Measurements from ENCODE around the gene IRGQ.

Gene IRGQ

GRCh38 chr19:43638214-43638994 is 42.5 kb upstream of the IRGQ start:
- no peak for TF ChIP-seq CREB1 (IDR thresholded peaks at IDR 0.05; ENCODE audit: low read depth)
- TF ChIP-seq TEAD4 (IDR thresholded peaks at IDR 0.05), result no peak
- TF ChIP-seq NFIC (IDR thresholded peaks at IDR 0.05), result no peak
- TF ChIP-seq EGR1 (IDR thresholded peaks at IDR 0.05), result no peak
- no peak for TF ChIP-seq TAF1 (IDR thresholded peaks at IDR 0.05; ENCODE audit: low read depth)
- TF ChIP-seq CEBPB (IDR thresholded peaks at IDR 0.05), result no peak
- TF ChIP-seq RAD21 (IDR thresholded peaks at IDR 0.05; ENCODE audit: low read depth), result no peak
- no peak for TF ChIP-seq EP300 (IDR thresholded peaks at IDR 0.05; ENCODE audit: borderline replicate concordance)
- no peak for TF ChIP-seq REST (IDR thresholded peaks at IDR 0.05; ENCODE audit: low read depth)
- no peak for TF ChIP-seq FOXM1 (IDR thresholded peaks at IDR 0.05; ENCODE audit: borderline replicate concordance, low read depth)
- TF ChIP-seq YY1 (IDR thresholded peaks at IDR 0.05; ENCODE audit: low read depth), result no peak
- no peak for TF ChIP-seq TCF12 (IDR thresholded peaks at IDR 0.05; ENCODE audit: low read depth)
- no peak for TF ChIP-seq MAX (IDR thresholded peaks at IDR 0.05)
- TF ChIP-seq USF1 (IDR thresholded peaks at IDR 0.05), result no peak
- TF ChIP-seq ZBTB7A (IDR thresholded peaks at IDR 0.05; ENCODE audit: low read depth), result no peak

GRCh38 chr19:43636121-43636683 is 40.3 kb upstream of the IRGQ start:
- no peak for TF ChIP-seq REST (IDR thresholded peaks at IDR 0.05; ENCODE audit: low read depth)
- TF ChIP-seq TEAD4 (IDR thresholded peaks at IDR 0.05), result peak; percentile 29; the same call in 1 of the 2 replicates
- no peak for TF ChIP-seq YY1 (IDR thresholded peaks at IDR 0.05; ENCODE audit: low read depth)

GRCh38 chr19:43634872-43635560 is 39.1 kb upstream of the IRGQ start:
- TF ChIP-seq YY1 (IDR thresholded peaks at IDR 0.05; ENCODE audit: low read depth) (no peak), ZBTB7A (IDR thresholded peaks at IDR 0.05; ENCODE audit: low read depth) (peak; percentile 26; the same call in 1 of the 2 replicates)

GRCh38 chr19:43634506-43634871 is 38.6 kb upstream of the IRGQ start:
- TF ChIP-seq ZBTB7A (IDR thresholded peaks at IDR 0.05; ENCODE audit: low read depth), result peak; percentile 10; the same call in 1 of the 2 replicates
- TF ChIP-seq EGR1 (IDR thresholded peaks at IDR 0.05), result no peak

- TF ChIP-seq CREB1 (IDR thresholded peaks at IDR 0.05; ENCODE audit: low read depth), result no peak
- no peak for TF ChIP-seq EP300 (IDR thresholded peaks at IDR 0.05; ENCODE audit: borderline replicate concordance)
- TF ChIP-seq YY1 (IDR thresholded peaks at IDR 0.05; ENCODE audit: low read depth), result no peak
- TF ChIP-seq TEAD4 (IDR thresholded peaks at IDR 0.05), result no peak
- TF ChIP-seq NFIC (IDR thresholded peaks at IDR 0.05), result no peak
- TF ChIP-seq REST (IDR thresholded peaks at IDR 0.05; ENCODE audit: low read depth), result no peak
- no peak for TF ChIP-seq USF1 (IDR thresholded peaks at IDR 0.05)
- no peak for TF ChIP-seq TAF1 (IDR thresholded peaks at IDR 0.05; ENCODE audit: low read depth)
Measured at GRCh38 chr19:43634068-43634467, 38.1 kb upstream of the IRGQ start.
